Frontal cortex (tissue), 4 donors: ENCODE measurements around the gene C1orf53. TPM values are rescaled to one million over a fixed set of nuclear protein-coding genes. Genes with fewer than 3 reads are reported as not detected.
A peak's percentile ranks its signal among the peaks of the same experiment; 100 is the strongest.
"Not testable (repeated sequence)": the region's sequence is repeated elsewhere in the genome, so short reads cannot be mapped to it uniquely, and the experiment has no call there.

ENCODE experiments used
- DNase-seq, 2 donors: peaks; one replicate each; pipeline ENCODE4 v3.0.0; 2012; ENCODE audit warnings: low spot score in 2 of 2
- FAIRE-seq: peaks from 2 replicates; lab custom pipeline; 2012; peaks lifted over from hg19 to GRCh38; lab: Jason Lieb, UNC
- total RNA-seq: library from RNA; depleted of rRNA; stranded (reverse); fragments of >200 nt; gene quantifications from one replicate; pipeline ENCODE4 v1.2.3, GENCODE V29; 2014
- donor health status: control.
- donor health status: control.
- donor health status: control.

Gene C1orf53
- 2.4 TPM for total RNA-seq

- DNase-seq (peak; percentile 92 to 94), FAIRE-seq (no peak)
Observed at GRCh38 chr1:197902454-197903195, at the start of gene C1orf53. Gene C1orf53, plus strand, starts transcription at chr1:197902630. Its CDS starts 20 bp downstream, at chr1:197902650.

- not testable (repeated sequence) for DNase-seq, FAIRE-seq
Observed at GRCh38 chr1:197855751-197856150, 46.7 kb upstream of the C1orf53 start.

DNA sequence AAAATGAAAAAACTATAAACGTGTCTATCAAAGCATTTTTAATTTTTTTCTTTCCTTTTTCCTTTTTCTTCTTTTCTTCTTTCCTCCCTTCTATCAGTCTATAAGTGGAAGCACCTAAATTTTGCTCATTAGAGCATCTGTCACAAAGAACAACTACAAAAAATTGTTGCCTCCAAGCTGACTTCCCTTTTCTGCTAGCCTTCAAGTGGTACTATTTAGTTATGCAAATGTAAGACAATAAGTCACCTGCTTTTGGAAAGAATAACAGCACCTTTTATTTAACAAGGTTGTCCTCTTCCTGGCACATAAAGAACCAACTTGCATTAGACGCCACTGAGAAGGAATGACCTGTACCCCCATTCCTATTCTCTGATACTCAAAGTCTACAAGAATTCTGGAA lies 45.0 kb upstream of the C1orf53 start:
- no peak for FAIRE-seq

GRCh38 chr1:197859024-197859423 lies 43.4 kb upstream of the C1orf53 start:
- DNase-seq (no peak), FAIRE-seq (no peak)

More for the DNA sequence above, 45.0 kb upstream of the C1orf53 start:
- DNase-seq = no peak

GRCh38 chr1:197862221-197862620 lies 40.2 kb upstream of the C1orf53 start:
- DNase-seq = no peak
- FAIRE-seq = no peak

GRCh38 chr1:197862671-197863070 lies 39.8 kb upstream of the C1orf53 start:
- no peak for DNase-seq
- no peak for FAIRE-seq

DNA sequence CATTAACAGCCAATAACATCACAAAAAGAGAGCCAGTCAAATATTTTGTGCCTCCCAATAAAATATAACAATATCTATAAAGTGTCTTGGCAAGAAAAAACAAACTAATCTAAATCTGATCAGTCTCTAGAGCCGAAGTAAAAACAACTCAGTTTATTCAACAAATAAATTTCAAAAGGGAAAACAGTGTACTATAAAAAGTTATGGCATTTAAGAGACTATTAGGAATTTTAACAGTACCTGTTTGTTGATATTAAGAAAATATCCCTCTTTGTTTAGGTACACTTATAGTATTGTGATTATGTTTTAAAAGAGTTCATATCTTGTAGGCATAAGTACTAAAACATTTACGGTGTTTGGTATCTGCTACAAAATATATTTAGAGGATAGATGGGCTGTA lies 36.6 kb upstream of the C1orf53 start:
- DNase-seq (no peak), FAIRE-seq (no peak)

- FAIRE-seq = no peak
- DNase-seq = no peak
Observed at GRCh38 chr1:197868751-197869489, 33.5 kb upstream of the C1orf53 start.

GRCh38 chr1:197869490-197870077 lies 32.8 kb upstream of the C1orf53 start:
- DNase-seq (no peak), FAIRE-seq (no peak)

DNA sequence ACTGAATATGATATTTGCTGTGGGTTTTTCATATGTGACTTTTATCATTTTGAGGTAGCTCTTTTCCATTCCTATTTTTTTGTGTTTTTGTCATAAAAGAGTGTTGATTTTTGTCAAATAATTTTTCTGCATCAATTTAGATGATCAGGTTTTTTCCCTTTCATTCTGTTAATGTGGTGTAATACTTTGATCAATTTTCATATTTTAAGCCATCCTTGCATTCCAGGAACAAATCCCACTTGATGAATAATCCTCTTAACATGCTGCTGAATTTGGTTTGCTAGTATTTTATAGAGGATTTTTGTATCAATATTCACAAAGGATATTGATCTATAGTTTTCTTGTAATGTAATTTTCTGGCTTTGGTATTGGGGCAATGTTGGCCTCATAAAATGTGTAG lies 25.5 kb upstream of the C1orf53 start:
- DNase-seq = no peak
- FAIRE-seq = no peak

- not testable (repeated sequence) for FAIRE-seq, DNase-seq
Observed at GRCh38 chr1:197880385-197880784, 22.0 kb upstream of the C1orf53 start.

DNA sequence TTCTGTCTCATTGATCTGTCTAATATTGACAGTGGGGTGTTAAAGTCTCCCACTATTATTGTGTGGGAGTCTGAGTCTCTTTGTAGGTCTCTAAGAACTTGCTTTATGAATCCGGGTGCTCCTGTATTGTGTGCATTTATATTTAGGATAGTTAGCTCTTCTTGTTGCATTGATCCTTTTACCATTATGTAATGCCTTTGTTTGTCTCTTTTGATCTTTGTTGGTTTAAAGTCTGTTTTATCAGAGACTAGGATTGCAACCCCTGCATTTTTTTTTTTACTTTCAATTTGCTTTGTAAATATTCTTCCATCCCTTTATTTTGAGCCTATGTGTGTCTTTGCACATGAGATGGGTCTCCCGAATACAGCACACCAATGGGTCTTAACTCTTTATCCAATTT lies 20.2 kb upstream of the C1orf53 start:
- DNase-seq, FAIRE-seq: not testable (repeated sequence)

DNA sequence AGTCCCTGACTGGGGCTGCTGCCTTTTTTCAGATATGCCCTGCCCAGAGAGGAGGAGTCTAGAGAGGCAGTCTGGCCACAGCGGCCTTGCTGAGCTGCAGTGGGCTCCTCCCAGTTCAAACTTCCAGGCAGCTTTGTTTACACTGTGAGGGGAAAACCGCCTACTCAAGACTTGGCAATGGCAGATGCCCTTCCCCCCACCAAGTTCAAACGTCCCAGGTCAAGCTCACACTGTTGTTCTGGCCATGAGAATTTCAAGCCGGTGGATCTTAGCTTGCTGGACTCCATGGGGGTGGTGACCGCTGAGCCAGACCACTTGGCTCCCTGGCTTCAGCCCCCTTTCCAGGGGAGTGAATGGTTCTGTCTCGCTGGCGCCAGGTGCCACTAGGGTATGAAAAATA lies 18.3 kb upstream of the C1orf53 start:
- no peak for FAIRE-seq

GRCh38 chr1:197890936-197891335 lies 11.5 kb upstream of the C1orf53 start:
- DNase-seq (no peak), FAIRE-seq (no peak)

More for the DNA sequence above, 18.3 kb upstream of the C1orf53 start:
- no peak for DNase-seq

DNA sequence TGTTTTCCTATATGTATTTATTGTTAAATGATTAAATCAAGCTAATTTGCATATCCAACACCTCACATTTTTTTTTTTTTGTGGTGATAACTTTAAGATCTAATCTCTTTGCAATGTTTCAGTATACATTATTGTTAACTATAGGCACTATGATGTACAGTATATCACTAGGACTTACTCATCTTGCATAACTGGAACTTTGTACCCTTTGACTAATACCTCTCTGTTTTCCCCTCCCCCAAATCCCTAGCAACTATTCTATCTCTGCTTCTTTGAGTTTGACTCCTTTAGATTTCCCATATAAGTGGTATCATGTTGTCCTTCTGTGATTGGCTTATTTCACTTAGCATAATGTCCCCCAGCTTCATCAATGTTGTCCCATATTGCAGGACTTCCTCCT lies 9.7 kb upstream of the C1orf53 start:
- no peak for DNase-seq
- no peak for FAIRE-seq

GRCh38 chr1:197896301-197896700 lies 6.1 kb upstream of the C1orf53 start:
- FAIRE-seq (no peak), DNase-seq (no peak)

GRCh38 chr1:197899037-197899436 lies 3.4 kb upstream of the C1orf53 start:
- FAIRE-seq (no peak), DNase-seq (no peak)

DNA sequence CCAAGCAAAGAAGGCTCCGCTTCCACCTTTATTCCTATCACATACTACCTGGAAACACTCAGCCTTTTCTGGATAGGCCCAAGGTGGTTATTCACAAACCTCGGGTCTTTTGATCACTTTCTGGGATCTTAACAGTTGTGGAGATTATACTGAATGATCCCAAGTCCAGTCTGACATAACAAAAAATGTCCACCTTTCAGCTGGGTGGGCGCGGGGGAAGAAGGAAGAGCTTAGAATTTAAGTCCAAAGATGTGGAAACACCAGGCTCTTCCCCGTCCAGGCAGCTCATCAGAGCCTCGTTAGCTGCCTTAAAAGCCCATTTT lies 338 bp upstream of the C1orf53 start:
- FAIRE-seq = no peak
- no peak for DNase-seq

DNA sequence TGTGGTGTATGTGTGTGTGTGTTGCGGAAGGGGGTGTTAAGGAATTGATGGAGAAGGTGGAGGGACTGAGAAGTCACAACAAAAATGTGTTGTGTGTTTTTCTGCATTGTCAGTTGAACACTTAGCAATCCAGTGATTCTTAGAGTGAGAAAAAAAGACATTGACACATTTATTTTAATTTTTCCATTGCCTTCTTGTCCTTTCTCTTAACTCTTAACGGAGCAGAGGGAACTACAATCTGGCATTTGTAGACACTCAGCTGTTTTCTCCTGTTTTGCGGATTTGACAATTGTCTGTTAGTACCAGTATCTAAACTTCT lies 725 bp downstream of the C1orf53 start:
- DNase-seq (no peak), FAIRE-seq (no peak)

GRCh38 chr1:197904126-197904787 lies 1.8 kb downstream of the C1orf53 start:
- no peak for FAIRE-seq
- no peak for DNase-seq
